Choroid plexus epithelial cell (primary cell): Measurements from ENCODE around the gene OR5AU1.

ENCODE experiments used
- DNase-seq: peaks from one replicate; pipeline ENCODE4 v3.0.0-alpha.2; 2010; ENCODE audit warnings: low read depth
- H3K4me3 ChIP-seq: 2 replicates; pipeline ENCODE4 v1.5.1; 2011; ENCODE audit warnings: low read depth, mild to moderate bottlenecking, control low read depth, low read length, moderate library complexity
- TF ChIP-seq, protein P1 (sequence below): conservative IDR thresholded peaks from 2 replicates; pipeline ENCODE4 v1.5.1; 2011; ENCODE audit warnings: low read depth, mild to moderate bottlenecking, control low read depth, inconsistent platforms, low read length, moderate library complexity

Gene OR5AU1

DNA sequence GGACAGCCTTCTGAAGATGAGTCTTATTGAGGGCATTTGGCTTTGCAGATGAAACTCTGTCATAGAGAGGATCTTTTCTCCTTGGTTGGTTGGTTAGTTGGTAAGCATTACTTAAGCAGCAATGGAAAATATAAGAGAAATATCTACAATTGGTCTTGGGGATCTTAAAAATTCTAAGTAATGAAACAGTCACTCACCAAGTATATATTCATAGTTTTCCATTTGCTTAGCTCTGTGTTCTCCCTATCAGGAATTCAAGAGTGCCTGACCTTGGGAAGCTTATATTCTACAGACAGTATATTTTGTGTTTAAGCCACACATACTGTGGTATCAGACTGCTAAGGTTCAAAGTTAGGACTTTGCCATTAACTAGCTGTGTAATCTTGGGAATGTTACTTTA lies at the start of gene OR5AU1:
OR5AU1 (minus strand) TSS at position 101 of the 400 bp plus-strand sequence. CDS start 191 bp downstream, outside the sequence.
- H3K4me3 ChIP-seq = no peak within 1 kb of the TSS
- TF ChIP-seq, protein P1, sequence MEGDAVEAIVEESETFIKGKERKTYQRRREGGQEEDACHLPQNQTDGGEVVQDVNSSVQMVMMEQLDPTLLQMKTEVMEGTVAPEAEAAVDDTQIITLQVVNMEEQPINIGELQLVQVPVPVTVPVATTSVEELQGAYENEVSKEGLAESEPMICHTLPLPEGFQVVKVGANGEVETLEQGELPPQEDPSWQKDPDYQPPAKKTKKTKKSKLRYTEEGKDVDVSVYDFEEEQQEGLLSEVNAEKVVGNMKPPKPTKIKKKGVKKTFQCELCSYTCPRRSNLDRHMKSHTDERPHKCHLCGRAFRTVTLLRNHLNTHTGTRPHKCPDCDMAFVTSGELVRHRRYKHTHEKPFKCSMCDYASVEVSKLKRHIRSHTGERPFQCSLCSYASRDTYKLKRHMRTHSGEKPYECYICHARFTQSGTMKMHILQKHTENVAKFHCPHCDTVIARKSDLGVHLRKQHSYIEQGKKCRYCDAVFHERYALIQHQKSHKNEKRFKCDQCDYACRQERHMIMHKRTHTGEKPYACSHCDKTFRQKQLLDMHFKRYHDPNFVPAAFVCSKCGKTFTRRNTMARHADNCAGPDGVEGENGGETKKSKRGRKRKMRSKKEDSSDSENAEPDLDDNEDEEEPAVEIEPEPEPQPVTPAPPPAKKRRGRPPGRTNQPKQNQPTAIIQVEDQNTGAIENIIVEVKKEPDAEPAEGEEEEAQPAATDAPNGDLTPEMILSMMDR = no peak
- no peak for DNase-seq

DNA sequence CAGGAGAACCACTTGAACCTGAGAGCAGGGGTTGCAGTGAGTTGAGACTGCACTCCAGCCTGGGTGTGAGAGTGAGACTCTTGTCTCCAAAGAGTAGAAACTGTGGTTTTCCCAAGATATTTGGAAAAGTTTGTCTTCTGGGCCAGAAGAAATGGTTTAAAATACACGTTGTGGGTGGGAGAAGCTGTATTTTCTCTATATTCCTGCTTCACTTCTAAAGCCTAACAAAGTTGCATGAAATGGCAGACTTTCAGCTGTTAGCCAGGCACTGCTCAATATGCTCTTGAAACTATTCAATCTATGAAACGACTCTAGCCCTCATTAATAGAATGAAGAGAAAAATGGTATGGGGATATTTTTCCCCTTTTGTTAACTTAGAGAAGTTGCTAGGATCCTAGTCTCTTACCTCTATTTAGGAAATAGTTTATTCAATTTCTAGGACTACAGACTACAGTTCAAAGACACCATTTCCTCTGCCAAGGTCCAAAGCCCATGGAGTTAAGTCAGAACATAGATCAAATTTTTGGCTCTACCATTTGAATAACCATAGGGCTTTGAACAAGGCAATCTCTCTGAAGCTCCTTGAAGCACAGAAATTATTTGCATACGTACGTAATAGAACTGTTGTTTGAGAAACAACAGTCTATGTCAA lies 49.3 kb upstream of the OR5AU1 start:
- H3K4me3 ChIP-seq = no peak overlapping the region
- DNase-seq = no peak
- TF ChIP-seq, protein P1 = no peak

DNA sequence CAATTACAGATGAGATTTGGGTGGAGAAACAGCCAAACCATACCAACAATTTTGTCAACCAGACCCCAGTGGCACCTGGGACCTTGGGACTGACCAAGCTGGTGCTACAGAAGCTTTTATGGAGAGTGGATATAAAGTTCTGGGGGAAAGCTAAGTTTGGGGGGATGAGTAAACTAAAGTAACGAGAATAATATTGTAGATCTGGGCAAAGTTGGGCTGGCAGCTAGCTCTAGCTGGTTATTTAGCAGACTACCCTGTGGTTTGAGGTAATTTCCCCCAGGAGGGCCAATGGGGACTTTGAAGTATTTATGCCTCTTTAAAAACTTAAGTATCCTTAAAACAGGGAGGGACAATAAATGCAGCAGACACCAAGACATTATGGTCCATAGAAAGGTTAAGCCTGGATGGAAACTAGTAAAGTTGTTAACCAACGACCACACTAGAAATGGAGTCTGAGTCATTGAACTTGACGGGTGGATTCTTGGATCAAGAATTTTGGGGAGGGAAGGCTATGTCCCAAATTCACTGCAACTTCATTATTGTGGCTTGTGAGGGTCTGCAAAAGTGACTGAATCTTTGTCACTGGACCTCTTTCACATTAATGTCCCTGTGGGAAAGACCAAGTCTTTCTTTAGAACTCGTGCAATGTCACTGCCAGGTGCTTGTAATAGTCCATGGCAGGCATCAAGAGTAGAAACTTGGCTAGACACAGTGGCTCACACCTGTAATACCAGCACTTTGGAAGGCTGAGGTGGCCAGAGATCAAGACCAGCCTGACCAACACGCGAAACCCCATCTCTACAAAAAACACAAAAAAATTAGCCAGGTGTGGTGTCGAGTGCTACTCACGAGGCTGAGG lies 48.5 kb upstream of the OR5AU1 start:
- DNase-seq = no peak
- TF ChIP-seq, protein P1 = no peak
- H3K4me3 ChIP-seq = no peak overlapping the region

DNA sequence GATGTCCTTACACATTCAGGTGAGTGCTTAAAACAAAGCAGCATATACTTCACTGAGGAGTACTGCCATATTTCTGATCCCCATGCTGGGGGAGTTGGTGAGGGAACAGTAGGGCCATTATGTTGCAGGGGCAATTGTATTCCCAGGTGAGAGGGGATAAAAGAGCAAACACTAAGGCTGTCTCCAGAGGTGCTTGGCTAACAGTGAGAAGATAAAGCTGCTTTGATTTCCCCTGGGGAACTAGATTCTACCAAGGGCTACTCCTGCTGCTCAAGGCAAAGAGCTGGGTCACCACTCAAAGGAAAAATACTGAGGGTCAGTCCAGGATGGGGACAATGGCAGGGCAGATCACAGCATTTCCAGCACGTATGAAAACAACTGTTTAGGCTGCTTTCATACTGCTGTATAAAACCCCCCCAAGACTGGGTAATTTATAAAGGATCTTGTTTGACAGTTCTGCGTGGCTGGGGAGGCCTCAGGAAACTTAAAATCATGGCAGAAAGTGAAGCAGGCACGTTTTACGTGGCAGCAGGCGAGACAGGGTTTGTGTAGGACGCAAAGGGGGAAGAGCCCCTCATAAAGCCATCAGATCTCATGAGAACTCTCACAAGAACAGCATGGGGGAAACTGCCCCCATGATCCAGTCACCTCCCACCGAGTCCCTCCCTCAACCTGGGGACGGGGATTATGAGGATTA lies 47.8 kb upstream of the OR5AU1 start:
- TF ChIP-seq, protein P1 = no peak
- no peak for DNase-seq
- H3K4me3 ChIP-seq = no peak overlapping the region

DNA sequence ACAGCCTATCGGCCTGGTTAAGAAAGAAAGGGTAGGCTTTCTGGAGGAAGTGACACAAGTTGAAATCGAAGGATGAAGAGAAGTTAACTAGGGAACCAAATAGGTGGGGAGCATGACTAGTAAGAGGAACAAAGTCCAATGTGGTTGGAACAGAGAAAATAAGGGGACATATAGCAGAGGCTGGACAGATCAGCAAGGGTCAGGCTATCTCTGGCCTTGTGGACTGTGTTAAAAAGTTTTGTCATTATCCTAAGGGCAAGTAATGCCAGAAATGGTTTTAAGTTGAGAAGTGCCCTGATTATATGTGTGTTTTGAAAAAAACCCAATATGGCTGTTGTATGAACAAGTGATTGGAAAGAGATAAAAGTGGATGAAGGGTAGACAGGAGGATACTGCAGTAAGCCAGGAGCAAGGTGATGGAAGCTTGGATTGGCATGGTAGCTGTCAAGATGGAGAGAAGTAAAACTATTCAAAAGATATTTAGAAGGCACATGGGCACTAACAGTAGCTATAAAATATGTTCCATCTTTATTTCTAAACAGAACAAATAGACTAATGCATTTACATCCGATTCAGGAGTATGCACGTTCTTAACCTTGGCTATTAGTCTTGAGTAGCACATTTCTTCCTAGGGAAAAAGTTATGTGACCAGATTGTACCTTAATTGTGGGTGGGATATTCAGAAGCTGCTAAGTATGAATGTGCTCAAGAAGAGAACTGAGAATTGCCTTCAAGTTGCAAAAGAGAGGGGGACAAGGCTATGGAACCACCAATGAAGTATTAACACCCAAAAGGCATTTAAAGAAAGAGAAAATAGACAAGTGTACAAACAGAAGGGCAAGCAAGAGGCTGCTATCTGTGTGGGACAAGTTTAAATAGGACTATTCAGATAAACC lies 46.8 kb upstream of the OR5AU1 start:
- no peak for DNase-seq
- TF ChIP-seq, protein P1 = no peak
- H3K4me3 ChIP-seq = no peak overlapping the region

DNA sequence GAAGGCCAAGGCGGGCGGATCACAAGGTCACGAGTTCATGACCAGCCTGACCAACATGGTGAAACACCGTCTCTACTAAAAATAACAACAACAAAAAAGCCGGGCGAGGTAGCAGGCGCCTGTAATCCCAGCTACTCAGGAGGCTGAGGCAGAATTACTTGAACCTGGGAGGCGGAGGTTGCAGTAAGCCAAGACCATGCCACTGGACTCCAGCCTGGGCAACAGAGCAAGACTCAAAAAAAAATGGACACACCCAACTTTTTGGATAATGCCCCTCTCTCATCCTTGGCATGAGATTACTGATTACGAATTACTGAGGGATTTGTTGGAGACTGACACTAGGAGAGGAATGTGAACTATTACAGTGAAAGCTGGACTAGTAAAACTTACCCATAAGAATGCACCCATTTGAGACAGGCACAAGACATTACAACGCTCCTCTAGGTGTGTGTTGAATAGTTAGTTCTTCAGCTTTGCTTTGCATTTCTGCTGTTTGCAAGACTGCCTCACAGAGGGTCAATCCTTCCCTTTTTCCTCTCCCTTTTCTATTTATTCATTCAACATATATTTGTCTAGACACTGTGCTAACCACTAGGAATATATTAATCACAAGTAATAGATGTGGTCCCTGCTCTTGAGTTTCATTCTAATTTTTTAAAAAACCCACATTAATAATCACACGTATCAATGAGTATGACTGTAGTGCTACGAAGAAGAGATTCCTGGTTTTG lies 46.0 kb upstream of the OR5AU1 start:
- DNase-seq = no peak
- H3K4me3 ChIP-seq = no peak overlapping the region
- TF ChIP-seq, protein P1 = no peak
